HEK293 (cell line): ENCODE results near the gene ADGRB3.

Source experiments
- CTCF ChIA-PET: fragments of 350-600 bp; formaldehyde crosslinking; extraction: SDS; loops from one replicate; lab custom pipeline; 2021; ENCODE audit warnings: antibody characterized with exemption; lab: Yijun Ruan, JAX
- POLR2A ChIA-PET: fragments of 300-600 bp; formaldehyde crosslinking; extraction: SDS; loops from one replicate; lab custom pipeline; 2020; ENCODE audit warnings: antibody characterized with exemption, inconsistent platforms; lab: Yijun Ruan, JAX
- H3K27ac ChIP-seq: fragments of 200-500 bp; sonication (Bioruptor generic); 2 replicates; pipeline ENCODE4 v1.5.1; 2014; ENCODE audit warnings: low read depth, low read length, control low read depth, inconsistent platforms; ENCODE audit errors: extremely low read depth
- H3K36me3 ChIP-seq, 2 experiments: fragments of 200-500 bp in 1 of 2; sonication (Bioruptor generic) in 1 of 2; 1 replicate in 1 of 2; 2 replicates in 1 of 2; pipeline ENCODE4 v1.5.1; 2014 to 2017; ENCODE audit warnings: inconsistent platforms in 2 of 2, low read length in 2 of 2; ENCODE audit not compliant: control insufficient read depth in 2 of 2, insufficient read depth in 1 of 2
- H3K4me1 ChIP-seq: fragments of 200-500 bp; sonication (Bioruptor generic); 2 replicates; pipeline ENCODE4 v1.5.1; 2014; ENCODE audit warnings: mild to moderate bottlenecking, low read length, inconsistent platforms; ENCODE audit not compliant: control insufficient read depth, insufficient read depth
- H3K4me3 ChIP-seq: 2 replicates; pipeline ENCODE4 v1.5.1; 2011; ENCODE audit warnings: low read depth, mild to moderate bottlenecking, control low read depth, low read length, moderate library complexity
- H3K9me3 ChIP-seq: fragments of 200-500 bp; sonication (Bioruptor generic); 2 replicates; pipeline ENCODE4 v1.5.1; 2014; ENCODE audit warnings: low read depth, low read length, inconsistent platforms; ENCODE audit not compliant: control insufficient read depth, insufficient read depth
- GLIS2 ChIP-seq: fragments of 450-650 bp; formaldehyde crosslinking; IDR thresholded peaks from 2 replicates; pipeline ENCODE4 v1.5.1; 2016; ENCODE audit warnings: missing biosample characterization, missing genetic modification characterization
- HOXD13 ChIP-seq: sonication (generic); formaldehyde crosslinking; IDR thresholded peaks from 2 replicates; pipeline ENCODE4 v1.8.0; 2022; ENCODE audit warnings: missing genetic modification reagents, borderline replicate concordance
- INSM2 ChIP-seq: fragments of 450-650 bp; formaldehyde crosslinking; IDR thresholded peaks from 2 replicates; pipeline ENCODE4 v1.5.1; 2016; ENCODE audit warnings: missing biosample characterization, missing genetic modification characterization
- MEIS1 ChIP-seq: sonication (generic); formaldehyde crosslinking; IDR thresholded peaks from 2 replicates; pipeline ENCODE4 v1.8.1; 2022; ENCODE audit warnings: missing genetic modification reagents, mild to moderate bottlenecking, borderline replicate concordance
- REST ChIP-seq: fragments of 450-650 bp; formaldehyde crosslinking; IDR thresholded peaks from 2 replicates; pipeline ENCODE4 v1.5.1; 2016; ENCODE audit warnings: missing biosample characterization, missing genetic modification characterization
- TSHZ1 ChIP-seq: fragments of 450-650 bp; formaldehyde crosslinking; IDR thresholded peaks from 2 replicates; pipeline ENCODE4 v1.5.1; 2016; ENCODE audit warnings: missing biosample characterization, missing genetic modification characterization, borderline replicate concordance
- ZBTB48 ChIP-seq: fragments of 450-650 bp; formaldehyde crosslinking; IDR thresholded peaks from 2 replicates; pipeline ENCODE4 v1.5.1; 2016; ENCODE audit warnings: missing biosample characterization, missing genetic modification characterization
- ZBTB49 ChIP-seq: fragments of 450-650 bp; formaldehyde crosslinking; IDR thresholded peaks from 2 replicates; pipeline ENCODE4 v1.5.1; 2016; ENCODE audit warnings: missing biosample characterization, missing genetic modification characterization, low read depth
- ZBTB7A ChIP-seq: fragments of 450-650 bp; formaldehyde crosslinking; IDR thresholded peaks from 2 replicates; pipeline ENCODE4 v1.5.1; 2016; ENCODE audit warnings: low read depth, missing biosample characterization, missing genetic modification characterization
- ZNF211 ChIP-seq: fragments of 450-650 bp; formaldehyde crosslinking; IDR thresholded peaks from 2 replicates; pipeline ENCODE4 v1.5.1; 2016; ENCODE audit warnings: low read depth, missing biosample characterization, missing genetic modification characterization
- ZNF280D ChIP-seq: fragments of 450-650 bp; formaldehyde crosslinking; IDR thresholded peaks from 2 replicates; pipeline ENCODE4 v1.5.1; 2016; ENCODE audit warnings: missing biosample characterization, missing genetic modification characterization
- ZNF302 ChIP-seq: fragments of 450-650 bp; formaldehyde crosslinking; IDR thresholded peaks from 2 replicates; pipeline ENCODE4 v1.5.1; 2016; ENCODE audit warnings: missing biosample characterization, missing genetic modification characterization, low read depth
- ZNF311 ChIP-seq: fragments of 450-650 bp; formaldehyde crosslinking; IDR thresholded peaks from 2 replicates; pipeline ENCODE4 v1.5.1; 2017; ENCODE audit warnings: missing biosample characterization, missing genetic modification characterization, borderline replicate concordance
- ZNF48 ChIP-seq: fragments of 450-650 bp; formaldehyde crosslinking; IDR thresholded peaks from 2 replicates; pipeline ENCODE4 v1.5.1; 2016; ENCODE audit warnings: missing biosample characterization, missing genetic modification characterization
- ZNF530 ChIP-seq: fragments of 450-650 bp; formaldehyde crosslinking; IDR thresholded peaks from 2 replicates; pipeline ENCODE4 v1.5.1; 2016; ENCODE audit warnings: low read depth, missing biosample characterization, missing genetic modification characterization
- ZNF561 ChIP-seq: fragments of 450-650 bp; IDR thresholded peaks from 2 replicates; pipeline ENCODE4 v1.5.1; 2018; ENCODE audit warnings: missing biosample characterization, missing genetic modification characterization, borderline replicate concordance
- ZNF596 ChIP-seq: fragments of 450-650 bp; IDR thresholded peaks from 2 replicates; pipeline ENCODE4 v1.5.0; 2018; ENCODE audit warnings: missing biosample characterization, mild to moderate bottlenecking, missing genetic modification characterization, moderate library complexity
- ZNF664 ChIP-seq: fragments of 450-650 bp; formaldehyde crosslinking; IDR thresholded peaks from 2 replicates; pipeline ENCODE4 v1.5.1; 2016; ENCODE audit warnings: missing biosample characterization, missing genetic modification characterization
- ZNF677 ChIP-seq: fragments of 450-650 bp; IDR thresholded peaks from 2 replicates; pipeline ENCODE4 v1.5.0; 2018; ENCODE audit warnings: missing biosample characterization, mild to moderate bottlenecking, missing genetic modification characterization, moderate library complexity
- ZNF76 ChIP-seq: fragments of 450-650 bp; formaldehyde crosslinking; IDR thresholded peaks from 2 replicates; pipeline ENCODE4; 2016; ENCODE audit warnings: low read depth, missing biosample characterization, missing genetic modification characterization, borderline replicate concordance

The ADGRB3 gene

GRCh38 chr6:68993911-68994310, 358.8 kb downstream of the ADGRB3 start:
- Histone ChIP-seq H3K4me1 (no peaks in the 10 kb centered on the region), H3K27ac (no peak overlapping the region), H3K4me3 (no peak overlapping the region), H3K9me3 (no peaks in the 10 kb centered on the region), H3K36me3 (no peaks in the 10 kb centered on the region)
- POLR2A ChIA-PET, result no interaction called here
- TF ChIP-seq ZNF530, result no peak
- no peak for TF ChIP-seq ZNF311
- no peak for TF ChIP-seq HOXD13 (CRISPR knock-in tag)
- TF ChIP-seq ZBTB49, result no peak
- no peak for TF ChIP-seq TSHZ1
- TF ChIP-seq REST (tag by site-specific recombination), result no peak
- TF ChIP-seq ZNF48 (tag by site-specific recombination), result no peak
- no peak for TF ChIP-seq ZNF664 (tag by site-specific recombination)
- TF ChIP-seq ZNF76 (tag by site-specific recombination), result no peak
- no peak for TF ChIP-seq ZNF596 (tag by site-specific recombination)
- no peak for TF ChIP-seq ZNF677 (tag by site-specific recombination)
- no peak for TF ChIP-seq ZNF561 (tag by site-specific recombination)
- CTCF ChIA-PET, result no interaction called here

GRCh38 chr6:68994521-68994920, 359.4 kb downstream of the ADGRB3 start:
- H3K9me3 ChIP-seq, result no peaks in the 10 kb centered on the region
- CTCF ChIA-PET, result interaction anchor here (0.6 kb wide), 1 partner anchor 283 kb away, joined by 5 read pairs; no protein-coding TSS in a partner anchor
- no peak overlapping the region for H3K27ac ChIP-seq
- H3K4me1 ChIP-seq, result no peaks in the 10 kb centered on the region
- no peak overlapping the region for H3K4me3 ChIP-seq
- POLR2A ChIA-PET, result no interaction called here
- H3K36me3 ChIP-seq, result no peaks in the 10 kb centered on the region
- TF ChIP-seq GLIS2 (tag by site-specific recombination) (no peak), ZBTB7A (tag by site-specific recombination) (no peak), INSM2 (tag by site-specific recombination) (no peak), ZNF280D (no peak), ZNF211 (no peak), ZBTB48 (tag by site-specific recombination) (no peak), ZNF302 (tag by site-specific recombination) (no peak), MEIS1 (CRISPR knock-in tag) (no peak)
